GM18511 (cell line): ENCODE measurements around the gene DNAJC8.

Experiments
- ATAC-seq: cut with Tn5 transposase; IDR thresholded peaks from one replicate; pipeline ENCODE4 v1.9.1; 2021; ENCODE audit warnings: mild to moderate bottlenecking, moderate library complexity; ENCODE audit not compliant: unreplicated experiment

Gene DNAJC8, protein sequence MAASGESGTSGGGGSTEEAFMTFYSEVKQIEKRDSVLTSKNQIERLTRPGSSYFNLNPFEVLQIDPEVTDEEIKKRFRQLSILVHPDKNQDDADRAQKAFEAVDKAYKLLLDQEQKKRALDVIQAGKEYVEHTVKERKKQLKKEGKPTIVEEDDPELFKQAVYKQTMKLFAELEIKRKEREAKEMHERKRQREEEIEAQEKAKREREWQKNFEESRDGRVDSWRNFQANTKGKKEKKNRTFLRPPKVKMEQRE

GRCh38 chr1:28232558-28233263 lies at the start of gene DNAJC8:
Gene DNAJC8, minus strand, starts transcription at chr1:28233029. Its CDS starts 31 bp downstream, at chr1:28232998.
- ATAC-seq: peak; percentile 63

GRCh38 chr1:28281608-28282425 lies 49.0 kb upstream of the DNAJC8 start:
- ATAC-seq: no peak

DNA sequence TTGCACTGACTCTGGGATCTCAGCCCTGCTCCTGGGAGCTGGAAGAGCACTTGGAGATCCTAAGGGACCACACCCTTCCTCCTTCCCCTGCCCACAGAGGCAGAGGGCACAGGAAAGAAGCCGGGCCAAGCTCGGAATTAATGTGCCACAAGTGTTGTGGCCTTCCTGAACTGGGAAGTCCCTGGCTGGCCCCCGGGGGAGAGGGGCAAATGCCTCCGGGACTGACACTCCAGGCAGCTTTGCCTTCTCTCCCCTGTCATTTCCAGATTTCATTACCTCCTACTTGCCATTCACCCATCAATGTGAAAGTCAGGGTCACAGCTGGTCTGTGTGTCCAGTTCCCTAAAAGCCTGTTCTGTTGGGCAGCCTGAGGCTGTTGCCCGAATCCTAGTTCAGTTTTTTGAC lies 48.1 kb upstream of the DNAJC8 start:
- no peak for ATAC-seq

DNA sequence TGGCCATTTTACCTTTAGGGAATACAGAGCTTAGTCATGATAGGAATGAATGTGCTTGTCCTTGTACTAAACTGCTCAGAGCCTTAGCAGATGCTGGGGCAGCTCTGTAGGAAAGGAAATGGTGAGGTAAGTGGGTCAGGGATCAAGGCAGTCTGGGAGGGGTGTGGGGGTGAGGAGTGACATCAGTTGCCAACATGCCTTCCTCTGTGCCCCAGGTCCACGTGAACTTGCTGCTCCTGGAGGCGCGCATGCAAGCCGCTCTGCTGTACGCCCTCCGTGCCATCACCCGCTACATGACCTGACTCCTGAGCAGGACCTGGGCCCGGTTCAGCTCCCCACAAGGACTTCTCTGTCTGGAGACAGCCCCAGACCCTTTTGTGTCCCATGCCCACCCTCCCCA lies 47.7 kb upstream of the DNAJC8 start:
- no peak for ATAC-seq

- no peak for ATAC-seq
These were observed 46.9 kb upstream of the DNAJC8 start for GRCh38 chr1:28279721-28280120.

GRCh38 chr1:28278763-28279162 lies 45.9 kb upstream of the DNAJC8 start:
- no peak for ATAC-seq

DNA sequence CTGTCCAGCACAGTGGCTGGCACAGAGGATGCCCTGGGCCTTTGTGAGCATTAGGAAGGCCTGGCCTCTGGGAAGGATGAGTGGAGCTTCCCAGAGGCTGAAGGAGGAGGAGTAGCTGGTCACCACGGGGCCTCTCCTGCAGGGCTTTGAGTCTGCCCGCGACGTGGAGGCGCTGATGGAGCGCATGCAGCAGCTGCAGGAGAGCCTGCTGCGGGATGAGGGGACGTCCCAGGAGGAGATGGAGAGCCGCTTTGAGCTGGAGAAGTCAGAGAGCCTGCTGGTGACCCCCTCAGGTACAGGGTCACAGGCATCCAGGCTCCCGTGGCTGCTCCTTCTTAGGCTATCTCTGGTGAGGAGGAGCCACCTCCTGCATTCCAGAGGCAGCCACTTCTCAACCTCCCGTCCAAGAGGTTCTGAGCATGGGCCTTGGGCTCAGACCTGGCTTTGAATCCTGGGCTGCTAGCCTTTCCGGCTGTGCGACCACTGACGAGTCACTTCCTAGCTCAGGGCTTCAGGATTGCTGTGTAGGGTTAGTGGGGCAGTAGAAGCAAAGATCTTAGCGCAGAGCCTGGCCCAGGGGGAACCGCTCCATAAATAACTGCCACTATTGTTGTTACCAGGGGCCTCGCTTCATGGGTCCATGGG lies 40.5 kb upstream of the DNAJC8 start:
- no peak for ATAC-seq

DNA sequence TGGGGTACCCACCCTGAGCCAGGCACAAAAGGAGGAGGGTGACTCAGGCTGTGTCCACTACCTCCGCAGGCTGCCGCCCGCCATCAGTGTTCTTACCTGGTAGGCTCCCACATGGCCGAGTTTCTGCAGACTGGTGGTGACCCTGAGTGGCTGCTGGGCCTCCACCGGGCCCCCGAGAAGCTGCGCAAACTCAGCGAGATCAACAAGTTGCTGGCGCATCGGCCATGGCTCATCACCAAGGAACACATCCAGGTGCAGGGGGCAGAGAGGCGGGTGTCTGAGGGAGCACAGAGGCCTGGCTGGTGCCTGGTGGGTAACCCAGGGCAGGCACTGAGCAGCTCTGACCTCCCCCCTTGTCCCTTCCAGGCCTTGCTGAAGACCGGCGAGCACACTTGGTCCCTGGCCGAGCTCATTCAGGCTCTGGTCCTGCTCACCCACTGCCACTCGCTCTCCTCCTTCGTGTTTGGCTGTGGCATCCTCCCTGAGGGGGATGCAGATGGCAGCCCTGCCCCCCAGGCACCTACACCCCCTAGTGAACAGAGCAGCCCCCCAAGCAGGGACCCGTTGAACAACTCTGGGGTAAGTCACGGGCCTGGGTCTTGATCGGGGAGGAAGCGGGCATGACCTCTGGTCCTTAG lies 39.5 kb upstream of the DNAJC8 start:
- no peak for ATAC-seq

DNA sequence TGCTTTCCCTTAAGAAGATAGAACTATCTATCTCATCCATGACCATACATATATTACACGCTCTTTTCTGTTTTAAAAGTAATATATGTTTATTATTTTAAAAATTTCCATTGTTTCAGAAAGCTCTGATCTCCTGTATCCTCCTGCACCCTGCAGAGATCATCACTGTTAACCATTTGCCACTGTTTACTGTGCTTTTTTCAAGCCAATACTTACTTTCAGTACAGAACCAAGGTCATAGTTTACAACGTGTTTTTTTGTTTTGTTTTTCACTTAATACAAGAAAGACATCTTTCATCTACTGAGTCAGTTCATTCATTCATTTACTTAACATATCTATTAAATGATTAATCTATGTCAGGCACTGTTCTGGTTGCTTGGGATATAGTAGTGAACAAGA lies 36.7 kb upstream of the DNAJC8 start:
- ATAC-seq: no peak

DNA sequence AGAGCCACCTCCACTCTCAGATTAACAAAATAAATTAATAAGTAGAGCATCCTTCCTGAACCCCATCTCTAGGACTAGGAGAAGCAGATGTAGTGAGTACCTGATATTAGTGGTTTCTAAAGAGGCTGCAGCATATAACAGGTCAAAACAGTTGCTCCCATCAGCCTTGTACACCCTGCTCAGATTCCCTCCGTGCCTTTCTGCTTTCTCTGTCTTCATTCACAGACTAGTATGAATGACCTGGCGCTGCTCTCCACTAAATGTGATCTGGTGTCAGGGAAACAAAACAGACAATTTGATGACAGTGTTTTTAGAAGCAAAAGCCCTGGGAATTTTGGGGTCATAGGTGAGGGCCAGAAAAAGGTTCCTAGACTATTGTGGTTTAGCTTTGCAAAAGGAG lies 34.8 kb upstream of the DNAJC8 start:
- ATAC-seq: no peak

- ATAC-seq: no peak
These were observed 34.1 kb upstream of the DNAJC8 start for GRCh38 chr1:28266920-28267322.

GRCh38 chr1:28265577-28265976 lies 32.7 kb upstream of the DNAJC8 start:
- no peak for ATAC-seq

GRCh38 chr1:28264897-28265296 lies 32.1 kb upstream of the DNAJC8 start:
- no peak for ATAC-seq

- ATAC-seq: no peak
These were observed 28.0 kb upstream of the DNAJC8 start for GRCh38 chr1:28260803-28261174.

GRCh38 chr1:28259934-28260802 lies 27.3 kb upstream of the DNAJC8 start:
- ATAC-seq: no peak

GRCh38 chr1:28259252-28259933 lies 26.6 kb upstream of the DNAJC8 start, which contains the start of gene SESN2:
Gene SESN2, plus strand, starts transcription at chr1:28259518. Its CDS starts 330 bp downstream, at chr1:28259848.
- ATAC-seq: peak; percentile 91

DNA sequence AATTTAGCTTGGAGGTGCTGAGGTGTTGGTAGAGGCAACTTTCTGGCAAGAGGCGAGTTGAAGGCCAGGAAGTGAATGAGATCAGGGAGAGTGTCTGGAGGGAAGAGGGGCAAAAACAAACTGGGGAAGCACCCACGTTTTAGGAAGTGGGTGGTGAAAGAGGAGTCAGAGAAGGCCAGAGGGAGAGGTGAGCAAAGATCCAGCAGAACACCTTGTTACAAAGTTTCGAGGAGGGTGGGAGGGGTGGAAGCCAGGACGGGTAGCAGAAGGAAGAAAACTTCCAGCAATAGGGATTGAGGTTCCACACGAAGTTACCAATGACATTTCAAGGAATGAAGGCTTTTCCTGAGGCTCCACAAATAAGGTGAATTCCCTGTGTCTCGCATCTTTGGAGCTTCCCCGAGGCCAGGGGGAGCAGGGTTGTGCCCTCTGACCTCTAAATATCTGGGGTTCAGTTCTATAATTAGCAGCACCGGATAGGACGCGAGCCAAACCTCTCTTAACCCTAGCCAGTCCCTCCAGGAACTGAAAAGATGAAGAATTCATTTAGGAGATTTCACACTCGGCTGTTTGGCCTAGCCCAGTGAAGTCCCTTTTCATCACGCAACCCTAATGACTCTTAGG lies 25.9 kb upstream of the DNAJC8 start:
- ATAC-seq: no peak

DNA sequence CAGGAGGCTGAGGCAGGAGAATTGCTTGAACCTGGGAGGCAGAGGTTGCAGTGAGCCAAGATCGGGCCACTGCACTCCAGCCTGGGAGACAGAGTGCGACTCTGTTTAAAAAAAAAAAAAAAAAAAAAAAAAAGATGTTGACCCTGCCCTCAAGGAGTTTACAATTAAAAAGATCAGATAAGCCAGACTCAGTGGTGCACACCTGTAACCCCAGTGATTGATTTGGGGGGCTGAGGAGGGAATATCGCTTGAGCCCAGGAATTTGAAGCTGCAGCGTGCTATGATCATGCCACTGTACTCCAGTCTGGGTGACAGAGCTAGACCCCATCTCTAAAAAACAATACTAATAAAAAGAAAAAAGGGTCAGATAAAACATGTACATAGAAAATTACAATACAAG lies 24.9 kb upstream of the DNAJC8 start:
- ATAC-seq: no peak
